Activated CD8-positive, alpha-beta memory T cell treated with anti-CD3 and anti-CD28 coated beads, Interleukin-2, amount 10 ng/mL, durations not matched to agents 7 days and 5 days (primary cell): ENCODE measurements around the gene FAHD2B. TPM values are rescaled to one million over a fixed set of nuclear protein-coding genes. Genes with fewer than 3 reads are reported as not detected.
"Not testable (repeated sequence)": the region's sequence is repeated elsewhere in the genome, so short reads cannot be mapped to it uniquely, and the experiment has no call there.

Source experiments
- ATAC-seq: fragments of 150-1000 bp; cut with Tn5 transposase; one replicate; pipeline ENCODE4 v1.10.0; 2021; ENCODE audit warnings: moderate library complexity
- CTCF ChIA-PET: fragments of 350-600 bp; sonication (Branson Sonifier 250); formaldehyde crosslinking; loops from one replicate; lab custom pipeline; 2021; ENCODE audit warnings: antibody characterized with exemption; lab: Charles Lee
- DNase-seq: peaks from one replicate; pipeline ENCODE4 v3.0.0-alpha.2; 2020
- H3K27ac Mint-ChIP-seq: one replicate; pipeline ENCODE4 v1.8.0; 2021; ENCODE audit warnings: mild to moderate bottlenecking, mixed read lengths
- H3K27me3 Mint-ChIP-seq: one replicate; pipeline ENCODE4 v1.8.0; 2021; ENCODE audit warnings: mixed read lengths
- H3K36me3 Mint-ChIP-seq: one replicate; pipeline ENCODE4 v1.8.0; 2021; ENCODE audit warnings: mild to moderate bottlenecking, mixed read lengths
- H3K4me1 Mint-ChIP-seq: one replicate; pipeline ENCODE4 v1.8.0; 2021; ENCODE audit warnings: mixed read lengths
- H3K4me3 Mint-ChIP-seq: one replicate; pipeline ENCODE4 v1.8.0; 2021; ENCODE audit warnings: mild to moderate bottlenecking, moderate library complexity, mixed read lengths
- H3K9me3 Mint-ChIP-seq: one replicate; pipeline ENCODE4 v1.8.0; 2022; ENCODE audit warnings: low read depth, mixed read lengths
- total RNA-seq, 2 experiments: library from RNA; stranded (reverse); gene quantifications; one replicate each; pipeline ENCODE4 v1.2.3, GENCODE V29; 2021

FAHD2B gene, protein sequence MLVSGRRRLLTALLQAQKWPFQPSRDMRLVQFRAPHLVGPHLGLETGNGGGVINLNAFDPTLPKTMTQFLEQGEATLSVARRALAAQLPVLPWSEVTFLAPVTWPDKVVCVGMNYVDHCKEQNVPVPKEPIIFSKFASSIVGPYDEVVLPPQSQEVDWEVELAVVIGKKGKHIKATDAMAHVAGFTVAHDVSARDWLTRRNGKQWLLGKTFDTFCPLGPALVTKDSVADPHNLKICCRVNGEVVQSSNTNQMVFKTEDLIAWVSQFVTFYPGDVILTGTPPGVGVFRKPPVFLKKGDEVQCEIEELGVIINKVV
- 10 to 100 TPM; 26.2 to 29.6 TPM for total RNA-seq

DNA sequence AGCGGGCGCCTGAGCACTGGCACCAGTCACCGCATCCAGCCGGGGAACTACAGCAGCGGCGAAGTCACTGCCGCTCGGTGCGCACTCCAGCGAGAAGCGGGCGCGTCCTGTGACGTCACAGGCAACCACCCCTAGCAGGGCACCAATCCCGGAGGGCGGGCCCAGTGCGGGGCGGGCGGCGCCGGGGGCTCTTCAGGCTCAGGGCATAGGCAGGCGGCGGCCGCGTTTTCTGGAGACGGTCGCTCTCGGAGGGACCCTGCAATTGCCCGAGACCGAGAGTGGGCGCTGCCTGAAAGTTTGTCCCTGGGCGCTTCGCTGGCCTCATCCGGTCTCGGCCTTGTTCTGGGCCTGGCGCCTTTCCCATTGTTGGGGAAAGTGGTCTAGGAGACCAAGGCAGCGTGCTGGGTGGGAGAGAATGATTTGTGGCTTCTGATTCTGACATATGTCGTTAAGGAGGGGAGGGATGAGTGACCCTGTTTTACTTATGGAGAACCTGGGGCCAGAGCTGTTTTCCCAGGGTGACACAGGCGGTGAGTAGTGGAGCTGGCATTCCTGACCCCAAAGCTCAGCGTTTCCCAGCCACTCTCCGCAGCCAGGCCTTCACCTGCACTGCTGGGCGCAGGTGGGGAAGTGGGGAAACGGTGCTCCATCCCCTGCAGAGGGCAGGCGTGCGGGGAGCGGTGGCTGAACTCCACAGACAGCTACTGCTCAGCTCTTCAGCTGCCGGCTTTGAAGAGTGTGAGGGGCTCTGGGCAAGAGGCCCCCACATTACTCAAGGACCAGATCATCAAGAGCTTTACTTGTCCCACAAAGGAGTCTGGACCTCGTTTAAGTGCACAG, at the start of gene FAHD2B:
FAHD2B (minus strand) TSS at position 111 of the 840 bp plus-strand sequence. CDS start 3,176 bp downstream, outside the sequence.
- CTCF ChIA-PET, result interaction anchor here (1.1 kb wide), 1 partner anchor 17 kb away, joined by 3 read pairs; no protein-coding TSS in a partner anchor
- H3K9me3 Mint-ChIP-seq, H3K36me3 Mint-ChIP-seq: not testable (repeated sequence)
- peaks cover 14% of the 10 kb centered on the region for H3K4me1 Mint-ChIP-seq
- H3K27ac Mint-ChIP-seq, result peak within 1 kb of the TSS; percentile 49
- H3K4me3 Mint-ChIP-seq, result peak within 1 kb of the TSS; percentile 69
- ATAC-seq, result peak; percentile 98
- peak; percentile 92 for DNase-seq
- H3K27me3 Mint-ChIP-seq, result peaks cover 10% of the 10 kb centered on the region

DNA sequence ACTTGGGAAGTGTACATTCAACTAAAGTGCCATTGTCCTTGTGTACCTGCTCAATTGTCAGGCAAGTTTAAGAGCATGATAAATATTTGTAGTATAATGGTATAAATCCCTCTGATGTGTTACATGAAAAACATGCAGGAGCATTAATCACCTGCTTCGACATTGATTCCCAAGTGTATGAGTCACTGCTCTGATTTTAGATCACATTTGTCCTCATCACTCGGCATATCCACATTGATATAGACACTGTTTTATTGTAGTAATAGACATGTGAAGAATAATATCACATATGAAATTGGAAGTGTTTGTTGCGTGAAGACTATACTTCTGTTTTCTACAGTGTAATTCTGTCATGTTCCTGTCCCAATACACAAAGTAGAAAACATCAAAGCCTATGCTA, 49.3 kb upstream of the FAHD2B start:
- DNase-seq, CTCF ChIA-PET, H3K27me3 Mint-ChIP-seq, H3K4me1 Mint-ChIP-seq, H3K9me3 Mint-ChIP-seq, H3K4me3 Mint-ChIP-seq, ATAC-seq, H3K27ac Mint-ChIP-seq: not testable (repeated sequence)
- peaks cover 24% of the 10 kb centered on the region for H3K36me3 Mint-ChIP-seq

DNA sequence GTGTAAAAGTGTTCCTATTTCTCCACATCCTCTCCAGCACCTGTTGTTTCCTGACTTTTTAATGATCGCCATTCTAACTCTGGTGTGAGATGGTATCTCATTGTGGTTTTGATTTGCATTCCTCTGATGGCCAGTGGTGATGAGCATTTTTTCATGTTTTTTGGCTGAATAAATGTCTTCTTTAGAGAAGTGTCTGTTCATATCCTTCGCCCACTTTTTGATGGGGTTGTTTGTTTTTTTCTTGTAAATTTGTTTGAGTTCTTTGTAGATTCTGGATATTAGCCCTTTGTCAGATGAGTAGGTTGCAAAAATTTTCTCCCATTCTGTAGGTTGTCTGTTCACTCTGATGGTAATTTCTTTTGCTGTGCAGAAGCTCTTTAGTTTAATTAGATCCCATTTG, 34.4 kb upstream of the FAHD2B start:
- CTCF ChIA-PET, DNase-seq, H3K4me1 Mint-ChIP-seq, H3K27me3 Mint-ChIP-seq, H3K27ac Mint-ChIP-seq, H3K9me3 Mint-ChIP-seq, H3K4me3 Mint-ChIP-seq, ATAC-seq: not testable (repeated sequence)
- peaks cover 29% of the 10 kb centered on the region for H3K36me3 Mint-ChIP-seq

DNA sequence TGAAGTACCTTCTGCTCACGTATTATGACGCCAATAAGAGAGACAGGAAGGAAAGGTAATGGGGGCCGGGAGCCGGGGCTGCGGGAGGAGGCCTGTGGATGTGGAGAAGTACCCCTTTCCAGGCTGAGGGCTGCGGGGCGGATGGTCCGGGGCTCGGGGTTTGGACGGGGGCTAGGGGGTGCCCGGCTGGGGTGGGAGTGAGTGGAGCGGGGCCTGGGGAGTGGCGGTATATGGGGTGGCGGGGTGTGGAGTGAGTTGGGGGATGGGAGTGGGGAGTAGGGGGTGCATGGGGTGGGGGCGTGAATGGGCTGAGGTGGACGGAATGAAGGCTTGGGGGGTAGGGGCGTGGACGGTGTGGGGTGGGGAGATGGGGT, 19.2 kb upstream of the FAHD2B start:
- not testable (repeated sequence) for H3K36me3 Mint-ChIP-seq, DNase-seq, ATAC-seq, H3K4me1 Mint-ChIP-seq, H3K9me3 Mint-ChIP-seq
- CTCF ChIA-PET, result interaction anchor here (2.9 to 3.7 kb wide), 3 partner anchors 102 to 256 kb away, joined by 27 to 48 read pairs (median 33); partner anchors contain the start of gene ANKRD39
- H3K4me3 Mint-ChIP-seq, result peak overlapping the region; percentile 95
- H3K27ac Mint-ChIP-seq, result peak overlapping the region; percentile 97
- peaks cover 16% of the 10 kb centered on the region for H3K27me3 Mint-ChIP-seq

DNA sequence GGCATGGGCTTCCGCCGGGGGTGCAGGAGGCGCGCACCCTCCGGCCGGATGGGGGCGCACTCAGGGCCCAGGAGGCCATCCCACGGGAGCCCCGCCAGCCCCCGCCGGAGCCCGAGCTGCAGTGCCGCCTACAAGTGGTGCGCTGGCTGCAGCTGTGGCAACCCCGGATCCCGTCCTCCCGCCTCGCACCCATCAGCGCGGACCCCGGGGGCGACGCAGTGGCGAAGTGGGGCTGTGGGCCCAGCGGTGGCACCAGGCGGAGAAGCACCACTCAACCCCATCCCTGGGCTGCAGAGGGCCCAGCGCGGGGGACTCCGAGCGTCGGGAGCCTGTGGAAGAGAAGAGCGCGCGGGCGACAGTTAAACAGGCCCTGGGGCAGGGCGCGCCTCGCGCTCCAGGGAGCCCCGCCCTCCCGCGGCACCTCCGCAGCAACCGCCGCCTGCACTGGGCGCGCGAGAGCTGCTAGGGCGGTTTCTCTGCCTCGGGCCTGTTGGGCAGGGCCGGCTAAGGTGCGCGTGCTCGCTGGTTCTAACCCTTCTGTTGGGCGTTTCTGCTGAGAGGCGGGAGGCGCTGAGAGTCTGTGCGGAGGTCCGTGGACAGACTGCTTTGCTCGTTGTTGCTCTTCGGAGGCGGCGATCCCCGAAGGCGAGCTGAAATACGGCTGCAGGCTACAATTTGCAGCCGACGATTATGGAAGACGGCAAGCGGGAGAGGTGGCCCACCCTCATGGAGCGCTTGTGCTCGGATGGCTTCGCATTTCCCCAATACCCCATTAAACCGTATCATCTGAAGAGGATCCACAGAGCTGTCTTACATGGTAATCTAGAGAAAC, 18.6 kb upstream of the FAHD2B start, which contains the start of gene ANKRD36:
ANKRD36 (plus strand) TSS at position 104 of the 832 bp plus-strand sequence; CDS start at position 691, 587 bp downstream.
- Mint-ChIP-seq H3K27me3 (peaks cover 21% of the 10 kb centered on the region), H3K4me3 (peak within 1 kb of the TSS; percentile 95), H3K27ac (peak within 1 kb of the TSS; percentile 97)
- ATAC-seq (peak; percentile 94), DNase-seq (peak; percentile 92)
- CTCF ChIA-PET, result interaction anchor here (0.7 to 3.7 kb wide), 11 partner anchors 10 to 271 kb away, joined by 3 to 48 read pairs (median 7); partner anchors contain the start of gene ANKRD39
- not testable (repeated sequence) for H3K9me3 Mint-ChIP-seq, H3K36me3 Mint-ChIP-seq, H3K4me1 Mint-ChIP-seq

DNA sequence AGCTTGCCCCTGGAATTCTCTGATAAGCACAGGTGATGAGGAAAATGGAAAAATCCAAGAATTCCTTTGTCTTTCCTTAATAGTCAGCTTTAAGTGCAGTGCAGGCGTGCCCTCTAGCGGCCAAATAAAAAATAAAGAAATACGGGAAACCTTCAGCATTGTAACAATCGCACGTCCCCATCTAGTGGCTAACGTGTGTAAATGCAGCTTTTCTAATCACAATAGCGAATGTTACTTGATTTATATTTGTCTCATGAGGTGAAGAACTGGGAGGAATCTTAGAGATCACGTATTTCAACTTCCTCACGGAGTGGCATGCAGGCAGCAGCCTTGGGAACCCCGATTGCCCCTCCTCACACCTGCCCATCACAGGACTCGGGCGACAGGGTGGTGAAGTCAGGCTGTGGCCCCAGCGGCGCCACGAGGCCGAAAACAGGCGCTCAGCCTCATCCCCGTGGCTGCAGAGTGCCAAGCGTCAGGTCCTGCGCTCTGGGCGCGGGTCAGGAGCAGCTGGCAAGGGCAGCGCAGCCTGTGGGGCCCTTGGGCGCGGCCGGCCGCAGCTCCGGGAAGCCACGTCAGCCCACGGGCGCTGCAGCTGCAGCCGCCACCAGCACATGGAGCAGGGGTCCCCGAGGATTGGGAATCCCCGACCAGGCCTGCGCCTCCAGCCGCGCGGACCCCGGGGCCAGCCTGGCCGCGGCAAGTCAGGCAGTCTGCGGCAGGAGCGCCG, 17.8 kb upstream of the FAHD2B start:
- ATAC-seq (peak; percentile 62), DNase-seq (peak; percentile 66)
- H3K4me3 Mint-ChIP-seq, result peak overlapping the region; percentile 88
- H3K27me3 Mint-ChIP-seq, result peaks cover 21% of the 10 kb centered on the region
- CTCF ChIA-PET, result interaction anchor here (0.8 to 3.7 kb wide), 20 partner anchors 9 to 518 kb away, joined by 3 to 48 read pairs (median 4); partner anchors contain the start of gene ANKRD39
- not testable (repeated sequence) for H3K9me3 Mint-ChIP-seq, H3K4me1 Mint-ChIP-seq, H3K36me3 Mint-ChIP-seq
- peak overlapping the region; percentile 94 for H3K27ac Mint-ChIP-seq

DNA sequence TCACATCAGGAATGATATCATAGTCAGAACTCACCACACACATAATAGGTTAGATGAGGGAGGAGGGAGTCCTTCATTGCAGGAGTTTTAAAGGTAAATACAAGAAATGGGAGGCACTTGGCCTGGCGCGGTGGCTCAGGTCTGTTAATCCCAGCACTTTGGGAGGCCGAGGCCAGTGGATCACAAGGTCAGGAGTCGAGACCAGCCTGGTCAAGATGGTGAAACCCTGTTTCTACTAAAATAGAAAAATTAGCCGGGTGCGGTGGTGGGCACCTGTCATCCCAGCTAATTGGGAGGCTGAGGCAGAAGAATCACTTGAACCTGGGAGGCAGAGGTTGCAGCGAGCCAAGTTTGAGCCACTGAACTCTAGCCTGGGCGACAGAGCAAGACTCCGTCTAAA, 16.6 kb upstream of the FAHD2B start:
- CTCF ChIA-PET, result interaction anchor here (1.2 to 3.7 kb wide), 11 partner anchors 8 to 293 kb away, joined by 3 to 48 read pairs (median 7); partner anchors contain the start of gene ANKRD39
- not testable (repeated sequence) for H3K4me3 Mint-ChIP-seq

DNA sequence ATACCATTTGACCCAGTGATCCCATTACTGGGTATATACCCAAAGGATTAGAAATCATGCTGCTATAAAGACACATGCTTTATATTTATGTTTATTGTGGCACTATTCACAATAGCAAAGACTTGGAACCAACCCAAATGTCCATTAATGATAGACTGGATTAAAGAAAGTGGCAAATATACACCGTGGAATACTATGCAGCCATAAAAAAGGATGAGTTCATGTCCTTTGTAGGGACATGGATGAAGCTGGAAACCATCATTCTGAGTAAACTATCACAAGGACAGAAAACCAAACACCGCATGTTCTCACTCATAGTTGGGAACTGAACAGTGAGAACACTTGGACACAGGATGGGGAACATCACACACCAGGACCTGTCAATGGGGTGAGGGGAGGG, 12.2 kb upstream of the FAHD2B start:
- peaks cover 54% of the 10 kb centered on the region for H3K27me3 Mint-ChIP-seq
- H3K9me3 Mint-ChIP-seq, ATAC-seq, H3K36me3 Mint-ChIP-seq, H3K4me1 Mint-ChIP-seq, H3K4me3 Mint-ChIP-seq, DNase-seq, H3K27ac Mint-ChIP-seq, CTCF ChIA-PET: not testable (repeated sequence)

More for the DNA sequence above, 16.6 kb upstream of the FAHD2B start:
- ATAC-seq, DNase-seq, H3K4me1 Mint-ChIP-seq, H3K9me3 Mint-ChIP-seq, H3K36me3 Mint-ChIP-seq, H3K27ac Mint-ChIP-seq: not testable (repeated sequence)
- H3K27me3 Mint-ChIP-seq, result peaks cover 31% of the 10 kb centered on the region

DNA sequence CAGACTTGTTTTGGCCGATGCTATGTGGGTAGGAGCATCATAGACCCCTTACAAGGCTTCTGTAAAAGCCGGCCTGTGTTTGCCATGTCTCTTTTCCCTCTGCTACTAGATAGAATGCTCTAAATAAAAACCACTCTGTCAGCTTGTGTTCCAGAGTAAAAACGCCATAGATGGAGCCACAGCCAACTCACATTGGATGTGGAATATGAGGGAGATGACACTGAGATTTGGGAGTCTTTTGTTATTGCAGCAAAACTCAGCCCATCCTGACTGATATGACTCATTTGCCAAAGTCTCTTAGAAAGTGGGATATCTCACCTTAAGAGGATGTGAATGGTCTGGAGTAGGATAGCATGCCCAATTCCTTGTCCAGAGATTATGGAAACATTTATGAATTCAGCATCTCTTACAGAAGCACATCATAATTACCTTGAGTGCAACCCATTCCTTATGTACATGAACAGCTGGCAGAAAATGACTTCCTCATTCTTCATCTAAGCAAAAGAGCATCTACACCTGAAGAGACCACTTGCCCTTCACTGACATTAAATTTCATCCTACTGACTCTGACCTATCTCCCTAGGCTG, 4.2 kb upstream of the FAHD2B start:
- CTCF ChIA-PET, result not testable (repeated sequence)

DNA sequence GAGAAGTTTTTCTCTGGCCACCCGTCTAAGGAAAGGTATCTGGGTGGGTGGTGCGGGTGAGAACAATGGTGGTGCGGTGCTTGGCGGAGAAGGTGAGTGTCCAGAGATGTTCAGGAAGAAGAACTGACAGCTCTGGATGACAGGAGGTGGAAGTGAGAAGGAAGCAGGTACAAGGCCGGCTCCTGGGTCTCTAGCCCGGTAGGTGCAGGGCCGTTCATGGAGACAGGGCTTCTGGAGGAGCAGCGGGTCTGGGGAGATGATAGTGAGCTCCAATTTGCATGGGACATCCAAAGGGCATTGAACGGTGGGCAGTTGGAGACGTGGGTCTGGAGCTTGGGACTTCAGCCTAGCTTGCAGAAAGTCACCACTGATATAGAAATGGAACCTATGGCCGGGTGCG, 979 bp upstream of the FAHD2B start:
- DNase-seq (no peak), ATAC-seq (no peak)
- CTCF ChIA-PET, result interaction anchor here (1.1 kb wide), 1 partner anchor 16 kb away, joined by 3 read pairs; no protein-coding TSS in a partner anchor
- no peaks in the 10 kb centered on the region for H3K36me3 Mint-ChIP-seq
- peak overlapping the region; percentile 69 for H3K4me3 Mint-ChIP-seq
- peaks cover 12% of the 10 kb centered on the region for H3K27me3 Mint-ChIP-seq
- H3K9me3 Mint-ChIP-seq, result no peaks in the 10 kb centered on the region
- H3K4me1 Mint-ChIP-seq, result peaks cover 14% of the 10 kb centered on the region
- H3K27ac Mint-ChIP-seq, result no peak overlapping the region

More for the DNA sequence above, 4.2 kb upstream of the FAHD2B start:
- H3K4me3 Mint-ChIP-seq, H3K27ac Mint-ChIP-seq, ATAC-seq, DNase-seq, H3K9me3 Mint-ChIP-seq, H3K36me3 Mint-ChIP-seq: not testable (repeated sequence)
- H3K27me3 Mint-ChIP-seq, result peaks cover 19% of the 10 kb centered on the region
- H3K4me1 Mint-ChIP-seq, result peaks cover 11% of the 10 kb centered on the region

DNA sequence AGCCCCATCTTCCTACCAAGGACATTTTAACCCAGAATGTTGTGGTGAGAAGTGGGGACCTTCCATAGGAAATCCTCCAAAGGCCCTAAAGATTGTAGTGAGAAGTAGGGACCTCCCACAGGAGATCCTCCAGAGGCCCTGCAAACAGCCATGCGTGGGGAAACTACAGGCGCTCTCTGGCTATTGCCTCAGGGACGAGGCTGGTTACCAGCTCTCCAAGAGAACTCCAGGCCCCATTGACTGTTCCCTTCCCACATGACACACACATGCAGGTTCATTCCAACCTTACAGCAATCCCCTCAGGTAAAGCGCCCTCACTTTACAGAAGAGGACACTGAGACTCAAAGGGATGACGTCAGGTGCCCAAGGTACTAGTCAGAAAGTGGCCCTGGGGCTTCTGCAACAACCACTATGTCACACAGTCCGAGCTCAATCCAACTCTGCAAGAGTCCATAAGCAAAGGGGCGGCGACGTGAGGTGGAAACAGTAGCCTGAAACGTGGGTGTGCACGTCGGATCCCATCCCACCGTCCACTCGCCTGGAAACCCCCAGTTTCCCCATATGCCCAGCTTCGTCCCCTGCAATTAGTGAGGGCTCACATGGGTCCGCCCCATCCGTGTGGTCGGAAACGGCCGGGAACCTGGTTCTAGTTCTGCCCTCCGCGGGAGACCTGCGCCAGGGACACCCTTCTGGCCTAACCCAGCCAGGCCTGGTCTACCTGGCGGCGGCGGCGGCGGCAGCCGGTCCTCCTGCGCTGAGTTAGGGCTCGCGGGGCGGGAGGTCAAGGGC, 505 bp downstream of the FAHD2B start:
- CTCF ChIA-PET, H3K27ac Mint-ChIP-seq, DNase-seq, H3K9me3 Mint-ChIP-seq, H3K36me3 Mint-ChIP-seq, H3K27me3 Mint-ChIP-seq: not testable (repeated sequence)
- peak overlapping the region; percentile 36 for H3K4me3 Mint-ChIP-seq
- peaks cover 14% of the 10 kb centered on the region for H3K4me1 Mint-ChIP-seq
- ATAC-seq, result peak; percentile 27
